K562 (cell line): Measurements from ENCODE around the gene CCDC136.

Experiments used
- BCLAF1 ChIP-seq, 2 experiments: fragments of 450-650 bp in 1 of 2; IDR thresholded peaks; 2 replicates each; pipeline ENCODE4 v1.6.1; 2011 to 2017; ENCODE audit warnings: low read depth in 2 of 2, antibody characterized with exemption in 1 of 2, borderline replicate concordance in 1 of 2, low read length in 1 of 2, mild to moderate bottlenecking in 1 of 2, mixed read lengths in 1 of 2; ENCODE audit not compliant: control insufficient read depth in 1 of 2
- CCAR2 ChIP-seq: fragments of 200-400 bp; formaldehyde crosslinking; IDR thresholded peaks from 2 replicates; pipeline ENCODE4 v1.6.1; 2017; ENCODE audit warnings: mild to moderate bottlenecking, low read depth, low read length
- CTCF ChIP-seq, 3 experiments: IDR thresholded peaks in 2 of 3; conservative IDR thresholded peaks in 1 of 3; 2 replicates each; pipeline ENCODE4 v1.5.1; 2011 to 2012; ENCODE audit warnings: low read length in 3 of 3, mild to moderate bottlenecking in 3 of 3, control low read depth in 2 of 3, improper control_type of control experiment in 1 of 3, inconsistent platforms in 1 of 3, low read depth in 1 of 3, mixed read lengths in 1 of 3, moderate library complexity in 1 of 3; ENCODE audit not compliant: insufficient read depth in 2 of 3
- E2F5 ChIP-seq: sonication (generic); formaldehyde crosslinking; IDR thresholded peaks from 2 replicates; pipeline ENCODE4 v1.8.0; 2022; ENCODE audit warnings: mild to moderate bottlenecking, missing genetic modification reagents
- FOS ChIP-seq: IDR thresholded peaks from 3 replicates; pipeline ENCODE4 v1.6.1; 2011; ENCODE audit not compliant: insufficient read length; ENCODE audit errors: extremely low read depth
- GATA2 ChIP-seq: sonication (generic); formaldehyde crosslinking; IDR thresholded peaks from 2 replicates; pipeline ENCODE4 v1.4.0; 2020; ENCODE audit warnings: mild to moderate bottlenecking, missing genetic modification reagents
- PATZ1 ChIP-seq: fragments of 250-450 bp; sonication (Bioruptor Pico); IDR thresholded peaks from 2 replicates; pipeline ENCODE4 v1.5.0; 2020; ENCODE audit warnings: mild to moderate bottlenecking, borderline replicate concordance
- POLR2A ChIP-seq: fragments of 450-650 bp; conservative IDR thresholded peaks from 2 replicates; pipeline ENCODE4 v1.6.1; 2016
- POLR2AphosphoS5 ChIP-seq: IDR thresholded peaks from 2 replicates; pipeline ENCODE4 v1.6.1; 2011; ENCODE audit warnings: mild to moderate bottlenecking, low read depth, low read length, moderate library complexity; ENCODE audit not compliant: control insufficient read depth, insufficient read depth
- SIN3A ChIP-seq, 2 experiments: fragments of 150-350 bp in 1 of 2; IDR thresholded peaks; 2 replicates each; pipeline ENCODE4 v1.6.1; 2011 to 2016; ENCODE audit warnings: borderline replicate concordance in 2 of 2, low read depth in 2 of 2, low read length in 2 of 2, mild to moderate bottlenecking in 2 of 2, moderate library complexity in 2 of 2; ENCODE audit not compliant: control insufficient read depth in 1 of 2
- THRAP3 ChIP-seq: fragments of 450-650 bp; IDR thresholded peaks from 2 replicates; pipeline ENCODE4 v1.6.1; 2016; ENCODE audit warnings: mild to moderate bottlenecking, inconsistent platforms, borderline replicate concordance
- TOE1 ChIP-seq, 2 experiments: fragments of 450-650 bp in 1 of 2; sonication (generic) in 1 of 2; formaldehyde crosslinking in 1 of 2; IDR thresholded peaks; 2 replicates each; pipeline versions ENCODE4 v1.7.1 to v1.8.0; 2016 to 2022; ENCODE audit warnings: borderline replicate concordance in 2 of 2, mild to moderate bottlenecking in 2 of 2, antibody characterized with exemption in 1 of 2, inconsistent platforms in 1 of 2, low read depth in 1 of 2, missing genetic modification reagents in 1 of 2, moderate library complexity in 1 of 2
- ZNF740 ChIP-seq, 3 experiments: fragments of 200-800 bp in 1 of 3; sonication (Bioruptor generic) in 1 of 3; sonication (generic) in 1 of 3; formaldehyde crosslinking in 1 of 3; IDR thresholded peaks; 2 replicates each; pipeline versions ENCODE4 v1.6.1 to v1.8.0; 2016 to 2022; ENCODE audit warnings: mild to moderate bottlenecking in 2 of 3, missing compliant biosample characterization in 2 of 3, missing genetic modification characterization in 2 of 3, missing genetic modification reagents in 1 of 3
- ZNF766 ChIP-seq: fragments of 200-800 bp; sonication (Bioruptor generic); conservative IDR thresholded peaks from 2 replicates; pipeline ENCODE4 v1.6.1; 2016; ENCODE audit warnings: missing genetic modification characterization, missing compliant biosample characterization

GRCh38 chr7:128800567-128800966 lies 8.8 kb downstream of the CCDC136 start:
- no peak for TF ChIP-seq FOS
- no peak for TF ChIP-seq PATZ1
- no peak for TF ChIP-seq TOE1 (IDR thresholded peaks at IDR 0.05; ENCODE audit: borderline replicate concordance)
- TF ChIP-seq TOE1 (CRISPR knock-in tag; IDR thresholded peaks at IDR 0.05; ENCODE audit: borderline replicate concordance, low read depth) = no peak
- no peak for TF ChIP-seq CTCF (IDR thresholded peaks at IDR 0.05 in 2 of 3, conservative IDR thresholded peaks at IDR 0.05 in 1 of 3; ENCODE audit: insufficient read depth in 2 of 3, low read depth in 1 of 3, low read length in 3 of 3)
- no peak for TF ChIP-seq CCAR2
- no peak for TF ChIP-seq GATA2 (CRISPR knock-in tag)
- no peak for TF ChIP-seq E2F5 (CRISPR knock-in tag)
- TF ChIP-seq THRAP3 = no peak
- TF ChIP-seq POLR2A = no peak
- no peak for TF ChIP-seq ZNF740 (CRISPR knock-in tag; IDR thresholded peaks at IDR 0.05)
- TF ChIP-seq ZNF740 (tag; IDR thresholded peaks at IDR 0.05) = no peak
- TF ChIP-seq POLR2AphosphoS5 = no peak
- TF ChIP-seq BCLAF1 (IDR thresholded peaks at IDR 0.05; ENCODE audit: borderline replicate concordance in 1 of 2, control insufficient read depth in 1 of 2, low read depth in 2 of 2, low read length in 1 of 2) = no peak
- no peak for TF ChIP-seq ZNF766 (CRISPR knock-in tag)
- no peak for TF ChIP-seq SIN3A (IDR thresholded peaks at IDR 0.05; ENCODE audit: borderline replicate concordance in 2 of 2, control insufficient read depth in 1 of 2, low read depth in 2 of 2, low read length in 2 of 2)
